ENCODE data around the gene HECTD2.

DNA sequence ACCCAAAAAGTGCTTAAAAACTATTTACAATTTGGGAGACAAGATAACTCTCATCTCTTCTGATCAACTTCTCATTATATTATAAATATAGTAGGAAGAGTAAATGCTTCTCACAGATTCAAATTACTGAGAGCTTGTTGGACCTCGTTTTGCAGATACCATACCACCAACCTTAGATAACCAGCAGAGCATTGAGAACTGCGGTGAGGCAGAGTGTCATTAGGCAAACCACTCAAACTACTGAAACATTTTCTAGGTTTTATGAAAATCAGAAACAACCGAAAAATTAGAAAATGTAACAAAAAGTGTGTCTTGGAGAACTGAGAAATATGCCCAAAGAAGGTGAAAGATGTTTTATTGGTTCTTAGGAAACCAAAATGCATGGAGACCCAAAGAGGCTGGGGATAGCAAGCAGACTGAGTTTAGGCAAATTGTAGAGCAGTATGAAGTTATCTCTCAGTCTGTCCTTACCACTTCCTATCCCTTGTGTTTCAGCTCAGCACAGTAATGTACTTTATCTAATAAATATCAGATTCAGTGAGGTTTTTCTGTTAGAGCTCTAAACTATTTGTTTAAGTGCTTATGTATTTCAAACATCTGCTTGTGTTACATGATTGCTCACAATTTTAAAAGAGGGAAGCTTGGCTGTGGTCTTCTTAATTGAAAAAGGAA lies 77.9 kb downstream of the HECTD2 start:
- TF ChIP-seq, protein P1, sequence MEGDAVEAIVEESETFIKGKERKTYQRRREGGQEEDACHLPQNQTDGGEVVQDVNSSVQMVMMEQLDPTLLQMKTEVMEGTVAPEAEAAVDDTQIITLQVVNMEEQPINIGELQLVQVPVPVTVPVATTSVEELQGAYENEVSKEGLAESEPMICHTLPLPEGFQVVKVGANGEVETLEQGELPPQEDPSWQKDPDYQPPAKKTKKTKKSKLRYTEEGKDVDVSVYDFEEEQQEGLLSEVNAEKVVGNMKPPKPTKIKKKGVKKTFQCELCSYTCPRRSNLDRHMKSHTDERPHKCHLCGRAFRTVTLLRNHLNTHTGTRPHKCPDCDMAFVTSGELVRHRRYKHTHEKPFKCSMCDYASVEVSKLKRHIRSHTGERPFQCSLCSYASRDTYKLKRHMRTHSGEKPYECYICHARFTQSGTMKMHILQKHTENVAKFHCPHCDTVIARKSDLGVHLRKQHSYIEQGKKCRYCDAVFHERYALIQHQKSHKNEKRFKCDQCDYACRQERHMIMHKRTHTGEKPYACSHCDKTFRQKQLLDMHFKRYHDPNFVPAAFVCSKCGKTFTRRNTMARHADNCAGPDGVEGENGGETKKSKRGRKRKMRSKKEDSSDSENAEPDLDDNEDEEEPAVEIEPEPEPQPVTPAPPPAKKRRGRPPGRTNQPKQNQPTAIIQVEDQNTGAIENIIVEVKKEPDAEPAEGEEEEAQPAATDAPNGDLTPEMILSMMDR (conservative IDR thresholded peaks at IDR 0.05; ENCODE audit: low read length), result no peak
- no peak for TF ChIP-seq EZH2phosphoT487 (IDR thresholded peaks at IDR 0.05; ENCODE audit: borderline replicate concordance, low read depth, low read length)
